Neuron (in vitro differentiated cells): ENCODE results near the gene THSD4.
A peak's percentile ranks its signal among the peaks of the same experiment; 100 is the strongest.

Experiments used
- H2AFZ ChIP-seq: one replicate; pipeline ENCODE4 v1.6.1; 2013; ENCODE audit warnings: low read depth, mild to moderate bottlenecking, inconsistent platforms, low read length, moderate library complexity
- H3K27me3 ChIP-seq: one replicate; pipeline ENCODE4 v1.6.1; 2013; ENCODE audit warnings: low read length; ENCODE audit not compliant: insufficient read depth
- H3K36me3 ChIP-seq: one replicate; pipeline ENCODE4 v1.6.1; 2013; ENCODE audit warnings: low read length; ENCODE audit not compliant: insufficient read depth
- H3K4me1 ChIP-seq: one replicate; pipeline ENCODE4 v1.6.1; 2013; ENCODE audit warnings: low read length; ENCODE audit not compliant: insufficient read depth
- H3K4me3 ChIP-seq: 2 replicates; pipeline ENCODE4 v1.5.1; 2013; ENCODE audit warnings: mild to moderate bottlenecking, low read length, moderate library complexity
- H3K9me3 ChIP-seq: one replicate; pipeline ENCODE4 v1.6.1; 2013; ENCODE audit warnings: low read length

The THSD4 gene

GRCh38 chr15:71106802-71107500, 8.3 kb upstream of the THSD4 start:
- H3K4me3 ChIP-seq: no peak overlapping the region
- H3K27me3 ChIP-seq: peaks cover 10% of the 10 kb centered on the region
- no peaks in the 10 kb centered on the region for H3K4me1 ChIP-seq
- no peaks in the 10 kb centered on the region for H3K36me3 ChIP-seq
- H3K9me3 ChIP-seq: no peaks in the 10 kb centered on the region
- H2AFZ ChIP-seq: no peak overlapping the region

DNA sequence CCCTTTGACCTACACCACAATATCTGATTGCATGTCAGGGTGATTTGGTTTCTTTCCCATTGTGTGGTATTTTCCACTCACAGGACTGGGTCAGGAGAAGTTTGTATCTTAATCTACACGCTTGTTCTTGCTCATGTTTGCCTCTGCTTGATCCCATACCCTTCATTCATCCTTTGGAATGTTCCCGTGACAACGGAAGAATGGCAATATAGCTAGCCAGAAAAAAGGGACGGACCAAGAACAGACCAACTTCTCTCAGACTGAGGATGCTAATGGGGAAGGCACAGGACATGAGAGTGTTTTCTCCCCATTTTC, 7.8 kb upstream of the THSD4 start:
- H3K4me1 ChIP-seq: no peaks in the 10 kb centered on the region
- H3K4me3 ChIP-seq: no peak overlapping the region
- no peaks in the 10 kb centered on the region for H3K9me3 ChIP-seq
- H2AFZ ChIP-seq: no peak overlapping the region
- H3K36me3 ChIP-seq: no peaks in the 10 kb centered on the region
- H3K27me3 ChIP-seq: peaks cover 10% of the 10 kb centered on the region

GRCh38 chr15:71109130-71109529, 6.1 kb upstream of the THSD4 start:
- Histone ChIP-seq H3K27me3 (peaks cover 9% of the 10 kb centered on the region), H3K9me3 (no peaks in the 10 kb centered on the region), H3K4me3 (no peak overlapping the region), H3K36me3 (no peaks in the 10 kb centered on the region), H2AFZ (no peak overlapping the region), H3K4me1 (no peaks in the 10 kb centered on the region)

DNA sequence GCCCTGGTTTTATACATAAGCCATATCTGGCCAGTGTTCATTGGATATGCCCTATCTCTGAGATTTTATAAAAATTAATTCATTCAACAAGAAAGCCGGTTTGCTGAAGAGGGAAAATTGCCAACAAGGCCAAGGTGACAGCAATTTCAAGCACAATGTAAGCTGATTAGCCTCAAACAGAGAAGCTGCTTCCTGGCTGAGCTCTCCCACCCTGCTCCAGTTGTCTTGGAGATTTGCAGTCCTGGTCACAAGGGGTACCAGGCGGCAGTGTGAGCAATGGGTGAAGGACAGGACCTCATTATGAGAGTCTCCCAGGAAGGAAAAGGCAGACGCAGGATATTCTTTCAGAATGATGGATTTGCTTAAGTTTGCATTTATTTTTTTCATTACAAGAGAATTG, 5.4 kb upstream of the THSD4 start:
- Histone ChIP-seq H3K27me3 (peaks cover 14% of the 10 kb centered on the region), H3K36me3 (no peaks in the 10 kb centered on the region), H2AFZ (no peak overlapping the region), H3K9me3 (no peaks in the 10 kb centered on the region), H3K4me1 (no peaks in the 10 kb centered on the region), H3K4me3 (no peak overlapping the region)

GRCh38 chr15:71110405-71111180, 4.7 kb upstream of the THSD4 start:
- H2AFZ ChIP-seq: no peak overlapping the region
- H3K9me3 ChIP-seq: no peaks in the 10 kb centered on the region

GRCh38 chr15:71111181-71111565, 4.1 kb upstream of the THSD4 start:
- Histone ChIP-seq H3K4me1 (peaks cover 2% of the 10 kb centered on the region), H3K27me3 (peaks cover 15% of the 10 kb centered on the region), H3K4me3 (no peak overlapping the region), H3K9me3 (no peaks in the 10 kb centered on the region), H2AFZ (no peak overlapping the region), H3K36me3 (no peaks in the 10 kb centered on the region)

More at GRCh38 chr15:71110405-71111180, 4.7 kb upstream of the THSD4 start:
- H3K36me3 ChIP-seq: no peaks in the 10 kb centered on the region
- H3K4me1 ChIP-seq: no peaks in the 10 kb centered on the region
- peaks cover 14% of the 10 kb centered on the region for H3K27me3 ChIP-seq
- H3K4me3 ChIP-seq: no peak overlapping the region

DNA sequence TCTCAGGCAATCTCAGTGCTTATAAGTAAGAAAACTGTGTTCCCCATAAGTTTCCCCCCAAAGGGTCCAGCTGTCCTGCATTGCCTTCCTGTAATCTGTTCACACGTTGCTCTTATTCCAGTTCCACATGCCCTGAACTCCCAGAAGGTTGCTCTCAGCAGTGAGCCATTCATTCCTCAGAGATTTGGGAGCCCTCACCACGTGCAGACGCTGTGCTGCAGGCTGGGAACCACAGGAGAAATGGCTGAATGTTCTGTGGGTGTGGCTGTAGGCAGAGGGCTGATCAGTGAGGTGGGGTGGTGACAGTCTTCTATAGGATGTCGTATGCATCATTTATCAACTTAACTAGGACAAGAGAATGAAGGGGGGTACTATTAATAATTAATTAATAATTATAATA, 3.3 kb upstream of the THSD4 start:
- no peaks in the 10 kb centered on the region for H3K9me3 ChIP-seq
- H2AFZ ChIP-seq: no peak overlapping the region
- H3K4me1 ChIP-seq: peaks cover 5% of the 10 kb centered on the region
- H3K36me3 ChIP-seq: no peaks in the 10 kb centered on the region
- no peak overlapping the region for H3K4me3 ChIP-seq
- H3K27me3 ChIP-seq: peaks cover 23% of the 10 kb centered on the region

- no peak overlapping the region for H3K4me3 ChIP-seq
- H3K9me3 ChIP-seq: no peaks in the 10 kb centered on the region
- peaks cover 5% of the 10 kb centered on the region for H3K4me1 ChIP-seq
- H3K27me3 ChIP-seq: peaks cover 28% of the 10 kb centered on the region
- no peaks in the 10 kb centered on the region for H3K36me3 ChIP-seq
- no peak overlapping the region for H2AFZ ChIP-seq
Measured at GRCh38 chr15:71112429-71112828, 2.8 kb upstream of the THSD4 start.

- no peak overlapping the region for H2AFZ ChIP-seq
- no peak overlapping the region for H3K4me3 ChIP-seq
- peaks cover 5% of the 10 kb centered on the region for H3K4me1 ChIP-seq
- peaks cover 43% of the 10 kb centered on the region for H3K27me3 ChIP-seq
- H3K9me3 ChIP-seq: no peaks in the 10 kb centered on the region
- H3K36me3 ChIP-seq: no peaks in the 10 kb centered on the region
Measured at GRCh38 chr15:71114066-71114680, 1.1 kb upstream of the THSD4 start.

DNA sequence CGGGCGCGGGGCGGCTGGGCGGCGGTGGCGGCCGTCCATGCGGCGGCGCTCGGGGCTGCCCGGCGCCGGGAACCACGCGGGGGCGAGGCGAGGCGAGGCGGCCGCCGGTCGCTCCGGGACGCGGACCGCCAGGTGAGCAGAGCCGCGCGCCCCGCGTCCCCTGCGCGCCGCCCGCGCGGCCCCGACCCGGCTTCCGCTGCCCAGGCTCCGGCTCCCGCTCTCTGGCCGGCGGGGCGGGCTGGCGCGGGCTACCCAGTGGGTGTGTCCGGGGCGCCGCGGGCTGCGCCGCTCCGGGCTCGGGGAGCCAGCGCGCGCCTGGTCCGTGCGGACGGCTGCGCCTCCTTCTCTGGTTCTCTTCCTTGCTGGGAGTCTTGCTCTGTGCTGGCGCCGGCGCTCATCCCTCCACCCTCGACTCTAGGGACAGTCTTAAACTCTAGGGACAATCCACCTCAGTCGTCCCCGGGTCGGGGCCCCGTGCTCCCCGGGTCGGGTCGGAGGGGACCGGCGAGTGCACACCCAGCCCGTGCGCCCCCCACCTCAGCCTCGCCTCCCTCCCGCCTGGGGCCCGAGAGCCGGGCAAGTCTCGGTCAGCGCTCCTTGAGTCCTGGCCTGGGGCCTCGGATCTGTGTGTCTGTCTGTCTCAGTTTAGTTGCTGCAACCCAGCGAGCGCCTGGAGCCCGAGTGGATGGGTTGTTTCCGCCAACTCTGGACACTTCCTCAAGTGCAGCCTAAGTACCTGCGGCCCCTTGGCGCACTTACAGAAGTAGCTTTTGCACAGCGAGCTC, 488 bp downstream of the THSD4 start:
- H3K27me3 ChIP-seq: peaks cover 41% of the 10 kb centered on the region
- H3K4me3 ChIP-seq: peak overlapping the region; percentile 50

DNA sequence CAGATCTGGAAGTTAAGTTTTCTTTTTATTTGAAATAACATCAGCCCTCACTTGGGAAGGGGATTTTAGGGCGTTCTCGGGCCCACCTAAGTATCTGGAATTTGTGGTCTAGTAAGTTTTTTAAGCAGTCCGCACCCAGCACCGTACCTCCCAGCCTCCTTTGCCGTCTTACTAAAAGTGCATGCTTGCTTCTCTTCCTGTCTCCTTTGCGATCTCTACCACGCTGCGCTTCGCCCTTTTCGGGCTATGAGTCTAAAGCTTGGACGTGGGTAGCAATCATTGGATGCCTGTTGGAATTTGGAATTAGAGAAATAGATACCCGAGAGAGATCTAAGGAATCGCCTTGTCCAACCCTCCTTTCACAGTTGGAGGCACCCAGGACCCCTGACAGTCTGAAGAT, 1.1 kb downstream of the THSD4 start:
- no peaks in the 10 kb centered on the region for H3K36me3 ChIP-seq
- peaks cover 37% of the 10 kb centered on the region for H3K27me3 ChIP-seq
- peak overlapping the region; percentile 50 for H3K4me3 ChIP-seq
- no peaks in the 10 kb centered on the region for H3K9me3 ChIP-seq
- H3K4me1 ChIP-seq: peaks cover 5% of the 10 kb centered on the region
- peak overlapping the region; percentile 9 for H2AFZ ChIP-seq

More for the DNA sequence above, 488 bp downstream of the THSD4 start:
- Histone ChIP-seq H3K9me3 (no peaks in the 10 kb centered on the region), H3K4me1 (peaks cover 5% of the 10 kb centered on the region), H2AFZ (peak overlapping the region; percentile 9), H3K36me3 (no peaks in the 10 kb centered on the region)

DNA sequence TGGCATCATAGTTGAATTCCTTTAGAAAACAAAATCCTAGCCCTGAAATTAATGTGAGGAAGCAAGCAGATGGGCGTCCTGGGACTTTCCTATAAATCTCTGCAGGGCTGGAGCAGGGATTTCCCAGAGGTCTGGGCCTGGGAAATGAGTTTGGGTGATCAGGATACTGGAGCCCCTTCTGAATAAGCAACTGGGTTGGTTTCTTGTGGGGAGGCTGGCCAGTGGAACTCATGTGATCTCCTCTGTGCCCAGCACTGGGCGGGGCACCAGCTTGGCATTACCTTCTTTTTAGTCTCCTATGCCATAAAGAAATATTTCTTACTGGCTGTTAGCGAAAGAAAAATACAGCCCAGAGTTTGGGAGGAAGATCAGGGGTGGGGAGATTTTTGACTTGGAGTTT, 1.7 kb downstream of the THSD4 start:
- H2AFZ ChIP-seq: no peak overlapping the region
- H3K4me3 ChIP-seq: no peak overlapping the region
- peaks cover 5% of the 10 kb centered on the region for H3K4me1 ChIP-seq
- H3K9me3 ChIP-seq: no peaks in the 10 kb centered on the region
- H3K27me3 ChIP-seq: peaks cover 37% of the 10 kb centered on the region
- H3K36me3 ChIP-seq: no peaks in the 10 kb centered on the region
